ENCODE results near the gene MYOT. TPM values are rescaled to one million over a fixed set of nuclear protein-coding genes. Genes with fewer than 3 reads are reported as not detected.
"Not testable (repeated sequence)": the region's sequence is repeated elsewhere in the genome, so short reads cannot be mapped to it uniquely, and the experiment has no call there.

Gene MYOT
- total RNA-seq, 1 donor from 2014 or later, result not detected

- TF ChIP-seq, protein P1, sequence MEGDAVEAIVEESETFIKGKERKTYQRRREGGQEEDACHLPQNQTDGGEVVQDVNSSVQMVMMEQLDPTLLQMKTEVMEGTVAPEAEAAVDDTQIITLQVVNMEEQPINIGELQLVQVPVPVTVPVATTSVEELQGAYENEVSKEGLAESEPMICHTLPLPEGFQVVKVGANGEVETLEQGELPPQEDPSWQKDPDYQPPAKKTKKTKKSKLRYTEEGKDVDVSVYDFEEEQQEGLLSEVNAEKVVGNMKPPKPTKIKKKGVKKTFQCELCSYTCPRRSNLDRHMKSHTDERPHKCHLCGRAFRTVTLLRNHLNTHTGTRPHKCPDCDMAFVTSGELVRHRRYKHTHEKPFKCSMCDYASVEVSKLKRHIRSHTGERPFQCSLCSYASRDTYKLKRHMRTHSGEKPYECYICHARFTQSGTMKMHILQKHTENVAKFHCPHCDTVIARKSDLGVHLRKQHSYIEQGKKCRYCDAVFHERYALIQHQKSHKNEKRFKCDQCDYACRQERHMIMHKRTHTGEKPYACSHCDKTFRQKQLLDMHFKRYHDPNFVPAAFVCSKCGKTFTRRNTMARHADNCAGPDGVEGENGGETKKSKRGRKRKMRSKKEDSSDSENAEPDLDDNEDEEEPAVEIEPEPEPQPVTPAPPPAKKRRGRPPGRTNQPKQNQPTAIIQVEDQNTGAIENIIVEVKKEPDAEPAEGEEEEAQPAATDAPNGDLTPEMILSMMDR (IDR thresholded peaks at IDR 0.05), result no peak
- ATAC-seq (ENCODE audit: low read depth) (no peak), DNase-seq (no peak)
- ChIA-PET POLR2A (no interaction called here), CTCF (no interaction called here)
- peaks cover 5% of the 10 kb centered on the region for H3K4me1 Mint-ChIP-seq
- no peak overlapping the region for H3K4me3 Mint-ChIP-seq
- no peak overlapping the region for H3K27ac Mint-ChIP-seq
- intact Hi-C loops (cut with micrococcal nuclease), result no loop called here
- no peaks in the 10 kb centered on the region for H3K27me3 Mint-ChIP-seq
- H3K9me3 Mint-ChIP-seq, result no peaks in the 10 kb centered on the region
- H3K36me3 Mint-ChIP-seq (ENCODE audit: low read depth), result peaks cover 15% of the 10 kb centered on the region
These were observed 20.0 kb upstream of the MYOT start for GRCh38 chr5:137847687-137848086.

- H3K9me3 Mint-ChIP-seq, result not testable (repeated sequence)
These were observed 14.5 kb upstream of the MYOT start for GRCh38 chr5:137853165-137853564.

GRCh38 chr5:137856201-137856600 lies 11.5 kb upstream of the MYOT start:
- ATAC-seq (ENCODE audit: low read depth) (no peak), DNase-seq (no peak)
- CTCF ChIA-PET, result no interaction called here
- TF ChIP-seq, protein P1 (IDR thresholded peaks at IDR 0.05), result no peak
- no peaks in the 10 kb centered on the region for H3K9me3 Mint-ChIP-seq
- peaks cover 24% of the 10 kb centered on the region for H3K4me1 Mint-ChIP-seq
- H3K36me3 Mint-ChIP-seq (ENCODE audit: low read depth), result no peaks in the 10 kb centered on the region
- intact Hi-C loops (cut with micrococcal nuclease), result no loop called here
- POLR2A ChIA-PET, result interaction anchor here (2.4 kb wide), 1 partner anchor 32 kb away, joined by 14 read pairs; the partner anchor contains the start of gene PKD2L2
- H3K27ac Mint-ChIP-seq, result no peak overlapping the region
- no peaks in the 10 kb centered on the region for H3K27me3 Mint-ChIP-seq
- no peak overlapping the region for H3K4me3 Mint-ChIP-seq

More at GRCh38 chr5:137853165-137853564, 14.5 kb upstream of the MYOT start:
- H3K27ac Mint-ChIP-seq; ATAC-seq (ENCODE audit: low read depth); DNase-seq; H3K27me3 Mint-ChIP-seq; H3K4me3 Mint-ChIP-seq; H3K36me3 Mint-ChIP-seq (ENCODE audit: low read depth); CTCF ChIA-PET: not testable (repeated sequence)
- intact Hi-C loops (cut with micrococcal nuclease), result loop anchor here (5.0 kb wide), 1 partner anchor 34 kb away; the partner anchor contains the start of gene PKD2L2
- H3K4me1 Mint-ChIP-seq, result peaks cover 17% of the 10 kb centered on the region
- POLR2A ChIA-PET, result interaction anchor here (1.1 to 1.3 kb wide), 2 partner anchors 36 to 43 kb away, joined by 3 to 4 read pairs; partner anchors contain the start of gene PKD2L2

- no peaks in the 10 kb centered on the region for H3K9me3 Mint-ChIP-seq
These were observed 10.5 kb upstream of the MYOT start for GRCh38 chr5:137856916-137857862.

GRCh38 chr5:137858223-137858916 lies 9.3 kb upstream of the MYOT start:
- intact Hi-C loops (cut with micrococcal nuclease), result no loop called here
- Mint-ChIP-seq H3K4me1 (peaks cover 31% of the 10 kb centered on the region), H3K27me3 (no peaks in the 10 kb centered on the region), H3K9me3 (no peaks in the 10 kb centered on the region), H3K27ac (peak overlapping the region; percentile 74), H3K36me3 (ENCODE audit: low read depth) (no peaks in the 10 kb centered on the region), H3K4me3 (peak overlapping the region; percentile 61)
- ATAC-seq (ENCODE audit: low read depth) (peak; percentile 91), DNase-seq (no peak)
- POLR2A ChIA-PET, result interaction anchor here (1.0 to 2.4 kb wide), 2 partner anchors 30 to 172 kb away, joined by 5 to 14 read pairs; partner anchors contain the start of gene PKD2L2
- TF ChIP-seq, protein P1 (IDR thresholded peaks at IDR 0.05), result no peak
- CTCF ChIA-PET, result no interaction called here

More at GRCh38 chr5:137856916-137857862, 10.5 kb upstream of the MYOT start:
- H3K36me3 Mint-ChIP-seq (ENCODE audit: low read depth), result no peaks in the 10 kb centered on the region
- no peak for DNase-seq
- TF ChIP-seq, protein P1 (IDR thresholded peaks at IDR 0.05), result no peak
- no peaks in the 10 kb centered on the region for H3K27me3 Mint-ChIP-seq
- CTCF ChIA-PET, result no interaction called here
- intact Hi-C loops (cut with micrococcal nuclease), result no loop called here
- H3K4me3 Mint-ChIP-seq, result no peak overlapping the region
- peak overlapping the region; percentile 13 for H3K27ac Mint-ChIP-seq
- ATAC-seq (ENCODE audit: low read depth), result no peak
- POLR2A ChIA-PET, result interaction anchor here (0.5 to 2.4 kb wide), 3 partner anchors 31 to 173 kb away, joined by 3 to 14 read pairs (median 5); partner anchors contain the start of gene PKD2L2
- peaks cover 31% of the 10 kb centered on the region for H3K4me1 Mint-ChIP-seq

All from activated B cell treated with CpG ODN at 0.5 μM for 24 hours (primary cell).